Measurements from ENCODE around the gene GRIA3.

Gene GRIA3

GRCh38 chrX:123230798-123231197, 46.7 kb downstream of the GRIA3 start:
- in situ Hi-C loops (cut with MboI; ENCODE audit: low pct_unique_long_range_greater_than_20kb, low sequenced_read_pairs, unreplicated experiment) = no loop called here
- DNase-seq (ENCODE audit: low spot score) = no peak
- TF ChIP-seq CTCF (IDR thresholded peaks at IDR 0.05; ENCODE audit: extremely low read depth, insufficient read depth, missing control alignments) = no peak

DNA sequence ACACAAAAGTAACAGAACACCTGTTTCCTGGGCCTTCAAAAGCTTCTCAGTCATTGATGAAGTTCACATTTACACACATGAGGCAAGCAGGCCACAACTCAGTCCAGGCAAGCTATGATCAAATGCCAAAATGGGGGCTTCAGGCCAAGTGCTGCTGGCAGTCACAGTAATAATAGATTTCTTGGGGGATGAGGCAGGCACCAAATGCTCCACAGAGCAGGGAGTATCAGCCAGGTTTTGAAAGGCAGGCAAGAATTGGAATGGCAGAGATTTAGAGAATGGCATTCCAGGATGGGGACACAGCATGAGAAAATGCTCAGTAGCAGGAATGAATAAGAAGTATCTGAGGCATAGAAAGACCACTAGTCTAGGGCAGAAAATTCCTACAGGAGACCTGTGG, 52.8 kb downstream of the GRIA3 start:
- in situ Hi-C loops (cut with MboI; ENCODE audit: low pct_unique_long_range_greater_than_20kb, low sequenced_read_pairs, unreplicated experiment) = no loop called here
- DNase-seq (ENCODE audit: low spot score) = no peak
- TF ChIP-seq CTCF (IDR thresholded peaks at IDR 0.05; ENCODE audit: extremely low read depth, insufficient read depth, missing control alignments) = no peak

DNA sequence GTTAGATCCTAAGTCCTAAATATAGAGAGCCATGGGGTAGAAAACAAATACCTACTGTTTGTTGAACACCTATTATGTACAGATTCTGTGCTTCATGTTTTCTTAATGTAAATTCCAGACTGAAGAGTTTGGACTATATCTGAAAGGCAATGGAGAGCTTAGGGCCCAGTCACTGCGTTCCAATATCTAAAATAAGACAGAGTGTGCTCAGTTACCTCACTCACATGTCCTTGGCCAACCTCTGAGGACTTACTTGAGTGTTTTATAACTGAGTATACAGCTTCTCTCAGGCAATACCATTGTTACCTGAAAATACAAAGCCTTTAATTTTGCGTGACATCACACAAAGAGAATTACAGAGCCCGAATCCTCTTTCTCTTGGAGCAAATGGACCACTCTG, 53.2 kb downstream of the GRIA3 start:
- DNase-seq (ENCODE audit: low spot score) = no peak
- TF ChIP-seq CTCF (IDR thresholded peaks at IDR 0.05; ENCODE audit: extremely low read depth, insufficient read depth, missing control alignments) = no peak
- in situ Hi-C loops (cut with MboI; ENCODE audit: low pct_unique_long_range_greater_than_20kb, low sequenced_read_pairs, unreplicated experiment) = no loop called here

- no peak for TF ChIP-seq CTCF (IDR thresholded peaks at IDR 0.05; ENCODE audit: extremely low read depth, insufficient read depth, missing control alignments)
- in situ Hi-C loops (cut with MboI; ENCODE audit: low pct_unique_long_range_greater_than_20kb, low sequenced_read_pairs, unreplicated experiment) = no loop called here
- no peak for DNase-seq (ENCODE audit: low spot score)
Observed at GRCh38 chrX:123254457-123254856, 70.4 kb downstream of the GRIA3 start.

DNA sequence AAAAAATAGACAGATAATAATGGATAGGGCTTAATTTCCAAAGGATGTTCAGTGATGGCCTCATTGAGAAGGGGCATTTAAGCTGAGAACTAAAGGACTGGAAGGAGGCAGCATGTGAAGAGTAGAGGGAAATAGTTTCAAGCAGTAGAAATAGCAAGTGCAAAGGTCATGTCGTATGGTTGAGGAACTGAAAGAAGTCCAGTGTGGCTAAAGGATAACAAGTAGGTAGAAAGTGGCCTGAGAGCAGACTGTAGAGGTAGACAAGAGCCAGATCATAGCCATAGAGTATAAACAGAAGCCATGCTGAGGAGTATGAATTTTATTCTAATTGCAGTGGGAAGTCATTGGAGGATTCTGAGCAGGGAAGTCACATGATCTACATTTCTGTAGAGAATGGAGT, 72.3 kb downstream of the GRIA3 start:
- in situ Hi-C loops (cut with MboI; ENCODE audit: low pct_unique_long_range_greater_than_20kb, low sequenced_read_pairs, unreplicated experiment) = no loop called here
- DNase-seq (ENCODE audit: low spot score) = no peak
- TF ChIP-seq CTCF (IDR thresholded peaks at IDR 0.05; ENCODE audit: extremely low read depth, insufficient read depth, missing control alignments) = no peak

DNA sequence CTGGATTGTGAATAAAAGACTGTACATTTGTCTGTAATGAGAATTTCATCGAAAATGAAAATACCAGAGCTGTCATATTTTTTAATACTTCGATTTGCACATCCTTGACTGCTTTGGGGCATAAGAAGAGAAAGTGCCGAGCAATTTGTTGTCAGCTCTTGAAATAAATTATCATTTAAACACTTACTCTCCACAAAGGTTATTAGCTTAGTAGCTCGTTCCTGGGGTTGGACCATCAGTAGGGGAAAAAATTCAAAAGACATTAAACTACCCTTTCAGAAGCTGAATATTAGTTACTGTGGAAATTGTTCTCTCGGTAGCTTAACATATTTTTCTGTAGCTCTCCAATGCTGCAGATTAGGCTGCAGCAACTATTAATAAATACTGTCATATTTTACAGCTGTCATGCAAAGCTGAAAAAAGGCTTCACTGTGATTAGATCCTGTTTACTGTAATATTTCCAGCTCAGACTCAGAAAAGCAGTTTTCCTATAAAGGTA, 76.9 kb downstream of the GRIA3 start:
- no peak for DNase-seq (ENCODE audit: low spot score)
- TF ChIP-seq CTCF (IDR thresholded peaks at IDR 0.05; ENCODE audit: extremely low read depth, insufficient read depth, missing control alignments) = no peak
- in situ Hi-C loops (cut with MboI; ENCODE audit: low pct_unique_long_range_greater_than_20kb, low sequenced_read_pairs, unreplicated experiment) = no loop called here

- TF ChIP-seq CTCF (IDR thresholded peaks at IDR 0.05; ENCODE audit: extremely low read depth, insufficient read depth, missing control alignments) = no peak
- in situ Hi-C loops (cut with MboI; ENCODE audit: low pct_unique_long_range_greater_than_20kb, low sequenced_read_pairs, unreplicated experiment) = no loop called here
- DNase-seq (ENCODE audit: low spot score) = no peak
Observed at GRCh38 chrX:123263270-123263669, 79.2 kb downstream of the GRIA3 start.

All from GM13977 (cell line).